ENCODE results near the gene CBFB.

GRCh38 chr16:67105246-67105645 is 76.3 kb downstream of the CBFB start:
- no peak for TF ChIP-seq CTCF (IDR thresholded peaks at IDR 0.05)
- no peak for TF ChIP-seq POLR2A (IDR thresholded peaks at IDR 0.05)

All from adrenal gland (tissue), 5 donors.